Neural progenitor cell (in vitro differentiated cells): ENCODE measurements around the gene DTNB. TPM values are rescaled to one million over a fixed set of nuclear protein-coding genes. Genes with fewer than 3 reads are reported as not detected.

ENCODE experiments used
- DNase-seq: peaks from one replicate; pipeline ENCODE4 v3.0.0-alpha.2; 2016; ENCODE audit warnings: low spot score
- H2AFZ ChIP-seq: fragments of 200-600 bp; sonication (generic); replicated peaks from 2 replicates; pipeline ENCODE4 v1.6.1; 2016; ENCODE audit warnings: antibody characterized with exemption
- H3F3A ChIP-seq: fragments of 200-600 bp; sonication (generic); 2 replicates; pipeline ENCODE4 v1.6.1; 2016; ENCODE audit warnings: antibody characterized with exemption, low read depth
- H3K27ac ChIP-seq: fragments of 200-600 bp; sonication (generic); 2 replicates; pipeline ENCODE4 v1.5.1; 2016; ENCODE audit warnings: mild to moderate bottlenecking
- H3K27me3 ChIP-seq: fragments of 200-600 bp; sonication (generic); 2 replicates; pipeline ENCODE4 v1.6.1; 2016; ENCODE audit warnings: mild to moderate bottlenecking, moderate library complexity
- H3K36me3 ChIP-seq: fragments of 200-600 bp; sonication (generic); 2 replicates; pipeline ENCODE4 v1.5.1; 2016
- H3K4me1 ChIP-seq: fragments of 200-600 bp; sonication (generic); 2 replicates; pipeline ENCODE4 v1.6.1; 2016; ENCODE audit warnings: mixed run types
- H3K4me2 ChIP-seq: fragments of 200-600 bp; sonication (generic); 2 replicates; pipeline ENCODE4 v1.6.1; 2016
- H3K4me3 ChIP-seq: fragments of 200-600 bp; sonication (generic); 2 replicates; pipeline ENCODE4 v1.5.1; 2016
- H3K79me2 ChIP-seq: fragments of 200-600 bp; sonication (generic); 2 replicates; pipeline ENCODE4 v1.6.1; 2016; ENCODE audit warnings: low read depth
- H3K9ac ChIP-seq: fragments of 200-600 bp; sonication (generic); 2 replicates; pipeline ENCODE4 v1.6.1; 2016
- H3K9me3 ChIP-seq: fragments of 200-600 bp; sonication (generic); 2 replicates; pipeline ENCODE4 v1.5.1; 2016; ENCODE audit warnings: low read depth
- H4K20me1 ChIP-seq: fragments of 200-600 bp; sonication (generic); 2 replicates; pipeline ENCODE4 v1.6.1; 2016; ENCODE audit warnings: low read depth
- H3K27ac Mint-ChIP-seq: 3 replicates; pipeline ENCODE4 v1.8.0; 2021; ENCODE audit warnings: mixed read lengths
- H3K27me3 Mint-ChIP-seq: 2 replicates; pipeline ENCODE4 v1.8.0; 2022; ENCODE audit warnings: low read depth, mild to moderate bottlenecking, inconsistent platforms, moderate library complexity, mixed read lengths; ENCODE audit not compliant: insufficient read depth
- H3K36me3 Mint-ChIP-seq: 3 replicates; pipeline ENCODE4 v1.8.0; 2021; ENCODE audit warnings: mixed read lengths
- H3K4me1 Mint-ChIP-seq: 3 replicates; pipeline ENCODE4 v1.8.0; 2021; ENCODE audit warnings: mixed read lengths
- H3K4me3 Mint-ChIP-seq: 3 replicates; pipeline ENCODE4 v1.8.0; 2021; ENCODE audit warnings: mild to moderate bottlenecking, moderate library complexity, mixed read lengths
- H3K9me3 Mint-ChIP-seq: 3 replicates; pipeline ENCODE4 v1.8.0; 2020; ENCODE audit warnings: mixed read lengths
- CTCF ChIP-seq: fragments of 200-600 bp; sonication (generic); IDR thresholded peaks from 2 replicates; pipeline ENCODE4 v1.5.1; 2017; ENCODE audit warnings: antibody characterized with exemption, mild to moderate bottlenecking
- EZH2 ChIP-seq: fragments of 200-600 bp; sonication (generic); IDR thresholded peaks from 2 replicates; pipeline ENCODE4 v1.6.1; 2017; ENCODE audit warnings: antibody characterized with exemption, mild to moderate bottlenecking, moderate library complexity
- EZH2phosphoT487 ChIP-seq: fragments of 200-600 bp; sonication (generic); IDR thresholded peaks from 2 replicates; pipeline ENCODE4 v1.6.1; 2017; ENCODE audit warnings: antibody characterized with exemption
- total RNA-seq: library from RNA; depleted of rRNA; stranded (reverse); fragments of >200 nt; gene quantifications from 2 replicates; pipeline ENCODE4 v1.2.3, GENCODE V29; 2015; ENCODE audit warnings: low replicate concordance

DTNB gene
- total RNA-seq, 1 donor from 2014 or later = 27.1 TPM

GRCh38 chr2:25692143-25692542 is 18.8 kb upstream of the DTNB start:
- peaks cover 6% of the 10 kb centered on the region for H3K27me3 Mint-ChIP-seq
- no peak overlapping the region for H3K4me2 ChIP-seq
- H3K9ac ChIP-seq = no peak overlapping the region
- no peaks in the 10 kb centered on the region for H3K9me3 Mint-ChIP-seq
- no peak overlapping the region for H3K4me3 ChIP-seq
- no peak overlapping the region for H3K27ac Mint-ChIP-seq
- no peaks in the 10 kb centered on the region for H3K36me3 ChIP-seq
- H3F3A ChIP-seq = peaks cover under 1% of the 10 kb centered on the region
- DNase-seq = no peak
- no peak overlapping the region for H3K27ac ChIP-seq
- no peaks in the 10 kb centered on the region for H3K9me3 ChIP-seq
- H2AFZ ChIP-seq = no peak overlapping the region
- H3K79me2 ChIP-seq = no peaks in the 10 kb centered on the region
- no peak for TF ChIP-seq EZH2phosphoT487
- no peak for TF ChIP-seq EZH2
- no peak for TF ChIP-seq CTCF
- no peaks in the 10 kb centered on the region for H3K27me3 ChIP-seq
- H4K20me1 ChIP-seq = no peaks in the 10 kb centered on the region
- H3K36me3 Mint-ChIP-seq = no peaks in the 10 kb centered on the region
- H3K4me1 Mint-ChIP-seq = no peaks in the 10 kb centered on the region
- no peak overlapping the region for H3K4me3 Mint-ChIP-seq
- peaks cover 3% of the 10 kb centered on the region for H3K4me1 ChIP-seq

GRCh38 chr2:25690058-25690457 is 16.7 kb upstream of the DTNB start:
- no peaks in the 10 kb centered on the region for H3K27me3 ChIP-seq
- no peaks in the 10 kb centered on the region for H3K79me2 ChIP-seq
- TF ChIP-seq EZH2 (no peak), CTCF (no peak)
- DNase-seq = no peak
- H3K4me1 ChIP-seq = no peaks in the 10 kb centered on the region
- no peaks in the 10 kb centered on the region for H4K20me1 ChIP-seq
- H3K4me2 ChIP-seq = no peak overlapping the region
- H3K9me3 ChIP-seq = no peaks in the 10 kb centered on the region
- no peak overlapping the region for H3K27ac Mint-ChIP-seq
- H3F3A ChIP-seq = no peaks in the 10 kb centered on the region
- no peak overlapping the region for H3K4me3 ChIP-seq
- H3K27me3 Mint-ChIP-seq = peaks cover 6% of the 10 kb centered on the region
- H2AFZ ChIP-seq = no peak overlapping the region
- no peaks in the 10 kb centered on the region for H3K36me3 Mint-ChIP-seq
- H3K4me3 Mint-ChIP-seq = no peak overlapping the region
- peaks cover 11% of the 10 kb centered on the region for H3K4me1 Mint-ChIP-seq
- no peaks in the 10 kb centered on the region for H3K9me3 Mint-ChIP-seq
- no peak overlapping the region for H3K9ac ChIP-seq
- no peak overlapping the region for H3K27ac ChIP-seq
- no peaks in the 10 kb centered on the region for H3K36me3 ChIP-seq

DNA sequence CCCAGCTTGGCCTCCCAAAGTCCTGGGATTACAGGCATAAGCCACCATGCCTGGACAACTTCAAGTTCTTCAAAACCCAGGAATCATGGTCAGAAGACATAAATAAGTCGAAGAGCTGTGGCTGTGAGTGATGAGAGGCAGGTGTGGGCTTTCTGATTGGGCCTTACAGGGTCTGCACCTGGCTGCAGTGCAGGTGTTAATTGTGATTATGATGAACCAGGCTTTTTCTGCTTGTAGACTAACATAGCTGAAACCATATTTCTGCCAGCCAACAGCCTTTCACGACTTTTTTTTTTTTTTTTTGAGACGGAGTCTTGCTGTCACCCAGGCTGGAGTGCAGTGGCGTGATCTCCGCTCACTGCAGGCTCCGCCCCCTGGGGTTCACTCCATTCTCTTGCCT is 14.9 kb upstream of the DTNB start:
- no peaks in the 10 kb centered on the region for H3K4me1 ChIP-seq
- no peak overlapping the region for H2AFZ ChIP-seq
- H3K27me3 Mint-ChIP-seq = peaks cover 6% of the 10 kb centered on the region
- H3K4me2 ChIP-seq = no peak overlapping the region
- no peaks in the 10 kb centered on the region for H3K79me2 ChIP-seq
- TF ChIP-seq CTCF (no peak), EZH2phosphoT487 (no peak), EZH2 (no peak)
- no peaks in the 10 kb centered on the region for H3K9me3 Mint-ChIP-seq
- H3F3A ChIP-seq = no peaks in the 10 kb centered on the region
- no peak overlapping the region for H3K4me3 Mint-ChIP-seq
- no peaks in the 10 kb centered on the region for H3K9me3 ChIP-seq
- H3K36me3 Mint-ChIP-seq = no peaks in the 10 kb centered on the region
- H3K27me3 ChIP-seq = no peaks in the 10 kb centered on the region
- H3K4me1 Mint-ChIP-seq = peaks cover 14% of the 10 kb centered on the region
- no peak for DNase-seq
- no peaks in the 10 kb centered on the region for H4K20me1 ChIP-seq
- H3K36me3 ChIP-seq = no peaks in the 10 kb centered on the region
- no peak overlapping the region for H3K9ac ChIP-seq
- no peak overlapping the region for H3K4me3 ChIP-seq
- no peak overlapping the region for H3K27ac ChIP-seq
- H3K27ac Mint-ChIP-seq = no peak overlapping the region

- no peak overlapping the region for H3K4me3 Mint-ChIP-seq
- H3K9me3 ChIP-seq = no peaks in the 10 kb centered on the region
- no peak overlapping the region for H3K4me2 ChIP-seq
- H3K27ac ChIP-seq = no peak overlapping the region
- no peak overlapping the region for H2AFZ ChIP-seq
- no peak for DNase-seq
- peaks cover 14% of the 10 kb centered on the region for H3K4me1 Mint-ChIP-seq
- H3K27me3 Mint-ChIP-seq = peaks cover 6% of the 10 kb centered on the region
- no peaks in the 10 kb centered on the region for H3K79me2 ChIP-seq
- no peaks in the 10 kb centered on the region for H3K27me3 ChIP-seq
- H3K4me1 ChIP-seq = no peaks in the 10 kb centered on the region
- no peaks in the 10 kb centered on the region for H4K20me1 ChIP-seq
- TF ChIP-seq EZH2 (no peak), CTCF (no peak), EZH2phosphoT487 (no peak)
- no peak overlapping the region for H3K27ac Mint-ChIP-seq
- H3K9me3 Mint-ChIP-seq = no peaks in the 10 kb centered on the region
- no peaks in the 10 kb centered on the region for H3K36me3 Mint-ChIP-seq
- H3K4me3 ChIP-seq = no peak overlapping the region
- no peaks in the 10 kb centered on the region for H3F3A ChIP-seq
- no peaks in the 10 kb centered on the region for H3K36me3 ChIP-seq
- no peak overlapping the region for H3K9ac ChIP-seq
Measured at GRCh38 chr2:25685741-25686140, 12.4 kb upstream of the DTNB start.
